ENCODE data around the gene NR0B2. TPM values are rescaled to one million over a fixed set of nuclear protein-coding genes. Genes with fewer than 3 reads are reported as not detected.
A peak's percentile ranks its signal among the peaks of the same experiment; 100 is the strongest.

NR0B2 gene
- total and polyA plus RNA-seq, 2 of the 13 experiments (the other 11 are each of a cell fraction or from before 2014, with no cell fraction given): 72.5 to 133 TPM

DNA sequence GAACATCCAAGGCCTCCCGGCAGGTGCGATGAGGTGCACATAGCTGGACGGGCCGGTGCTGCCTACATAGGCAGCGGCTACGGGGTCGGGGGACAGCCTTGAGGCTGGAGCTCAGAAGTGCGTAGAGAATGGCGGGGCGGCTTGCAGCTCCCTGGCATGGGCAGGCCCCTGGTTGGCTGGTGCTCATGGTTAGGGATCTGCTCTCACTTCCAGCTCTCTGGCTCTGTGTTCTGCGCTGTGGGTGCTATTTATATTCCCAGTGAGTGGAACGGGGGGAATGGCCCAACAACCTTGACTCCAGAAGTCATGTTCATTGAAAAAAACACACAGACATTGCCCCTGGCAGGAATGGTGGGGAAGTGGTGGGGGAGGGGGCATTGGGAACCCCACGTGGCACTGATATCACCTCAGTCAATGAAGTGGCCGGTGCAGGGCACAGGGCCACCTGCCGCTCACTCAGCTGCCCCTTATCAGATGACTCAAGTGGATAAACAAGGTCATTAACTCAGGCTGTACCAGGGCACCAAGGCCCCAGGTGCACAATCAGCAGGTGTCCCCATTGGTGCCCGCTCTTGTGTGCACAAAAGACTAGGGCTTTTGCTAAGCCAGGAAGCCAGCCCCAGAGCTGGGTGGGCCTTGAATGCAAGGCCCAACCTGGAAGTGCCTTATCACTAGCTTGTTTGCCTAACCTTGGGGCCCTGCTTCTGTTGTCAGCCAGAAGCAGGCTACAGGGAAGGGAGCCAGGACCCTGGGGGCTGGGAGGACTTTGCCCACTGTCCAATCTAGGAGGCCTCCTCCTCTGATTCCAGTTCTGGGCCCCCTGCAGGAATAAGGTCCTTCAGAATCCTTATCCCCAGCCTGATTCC lies at the start of gene NR0B2 (continued):
- TF ChIP-seq SP1 (IDR thresholded peaks at IDR 0.05) (no peak), SP1 (CRISPR knock-in tag; IDR thresholded peaks at IDR 0.05) (peak; percentile 14), ZNF678 (CRISPR knock-in tag; IDR thresholded peaks at IDR 0.05) (peak; percentile 59; the same call in 1 of the 2 replicates), HNRNPLL (IDR thresholded peaks at IDR 0.05; ENCODE audit: low read depth, low read length, poor library complexity, severe bottlenecking) (peak; percentile 72), GFI1 (CRISPR knock-in tag; IDR thresholded peaks at IDR 0.05; ENCODE audit: borderline replicate concordance) (peak; percentile 93), ATF7-NPFF (CRISPR knock-in tag; IDR thresholded peaks at IDR 0.05; ENCODE audit: low read depth) (no peak; the same call in 1 of the 2 replicates), RFX1 (IDR thresholded peaks at IDR 0.05) (no peak), YEATS4 (CRISPR knock-in tag; IDR thresholded peaks at IDR 0.05; ENCODE audit: borderline replicate concordance) (peak; percentile 88), SIN3B (IDR thresholded peaks at IDR 0.05; ENCODE audit: low read length) (no peak; the same call in 1 of the 2 replicates), KAT7 (CRISPR knock-in tag; IDR thresholded peaks at IDR 0.05; ENCODE audit: borderline replicate concordance) (peak; percentile 72), ZNF260 (CRISPR knock-in tag; IDR thresholded peaks at IDR 0.05; ENCODE audit: borderline replicate concordance, low read depth) (no peak), ZNF547 (CRISPR knock-in tag; IDR thresholded peaks at IDR 0.05) (0 out of 2 replicates have a peak, but pooled peaks have one; percentile 52), HIC2 (CRISPR knock-in tag; IDR thresholded peaks at IDR 0.05; ENCODE audit: low read depth) (peak; percentile 100), ZNF567 (CRISPR knock-in tag; IDR thresholded peaks at IDR 0.05; ENCODE audit: borderline replicate concordance) (no peak), ARNTL (CRISPR knock-in tag; IDR thresholded peaks at IDR 0.05) (peak; percentile 98), JUN (CRISPR knock-in tag; IDR thresholded peaks at IDR 0.05) (peak; percentile 95), ZNF331 (CRISPR knock-in tag; IDR thresholded peaks at IDR 0.05) (peak; percentile 89), EZH2 (conservative IDR thresholded peaks at IDR 0.05; ENCODE audit: low read depth, low read length) (no peak), ZFP36 (IDR thresholded peaks at IDR 0.05; ENCODE audit: borderline replicate concordance, low read depth, low read length, partially characterized antibody) (no peak), BRD4 (CRISPR knock-in tag; IDR thresholded peaks at IDR 0.05) (peak; percentile 79; the same call in 1 of the 2 replicates)
- TF ChIP-seq, protein P1, sequence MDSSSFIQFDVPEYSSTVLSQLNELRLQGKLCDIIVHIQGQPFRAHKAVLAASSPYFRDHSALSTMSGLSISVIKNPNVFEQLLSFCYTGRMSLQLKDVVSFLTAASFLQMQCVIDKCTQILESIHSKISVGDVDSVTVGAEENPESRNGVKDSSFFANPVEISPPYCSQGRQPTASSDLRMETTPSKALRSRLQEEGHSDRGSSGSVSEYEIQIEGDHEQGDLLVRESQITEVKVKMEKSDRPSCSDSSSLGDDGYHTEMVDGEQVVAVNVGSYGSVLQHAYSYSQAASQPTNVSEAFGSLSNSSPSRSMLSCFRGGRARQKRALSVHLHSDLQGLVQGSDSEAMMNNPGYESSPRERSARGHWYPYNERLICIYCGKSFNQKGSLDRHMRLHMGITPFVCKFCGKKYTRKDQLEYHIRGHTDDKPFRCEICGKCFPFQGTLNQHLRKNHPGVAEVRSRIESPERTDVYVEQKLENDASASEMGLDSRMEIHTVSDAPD (CRISPR knock-in tag; IDR thresholded peaks at IDR 0.05): peak; percentile 88; the same call in 1 of the 2 replicates
- TF ChIP-seq, protein P2, sequence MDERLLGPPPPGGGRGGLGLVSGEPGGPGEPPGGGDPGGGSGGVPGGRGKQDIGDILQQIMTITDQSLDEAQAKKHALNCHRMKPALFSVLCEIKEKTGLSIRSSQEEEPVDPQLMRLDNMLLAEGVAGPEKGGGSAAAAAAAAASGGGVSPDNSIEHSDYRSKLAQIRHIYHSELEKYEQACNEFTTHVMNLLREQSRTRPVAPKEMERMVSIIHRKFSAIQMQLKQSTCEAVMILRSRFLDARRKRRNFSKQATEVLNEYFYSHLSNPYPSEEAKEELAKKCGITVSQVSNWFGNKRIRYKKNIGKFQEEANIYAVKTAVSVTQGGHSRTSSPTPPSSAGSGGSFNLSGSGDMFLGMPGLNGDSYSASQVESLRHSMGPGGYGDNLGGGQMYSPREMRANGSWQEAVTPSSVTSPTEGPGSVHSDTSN (CRISPR knock-in tag; IDR thresholded peaks at IDR 0.05): peak; percentile 55; the same call in 1 of the 2 replicates
- TF ChIP-seq, protein P3, sequence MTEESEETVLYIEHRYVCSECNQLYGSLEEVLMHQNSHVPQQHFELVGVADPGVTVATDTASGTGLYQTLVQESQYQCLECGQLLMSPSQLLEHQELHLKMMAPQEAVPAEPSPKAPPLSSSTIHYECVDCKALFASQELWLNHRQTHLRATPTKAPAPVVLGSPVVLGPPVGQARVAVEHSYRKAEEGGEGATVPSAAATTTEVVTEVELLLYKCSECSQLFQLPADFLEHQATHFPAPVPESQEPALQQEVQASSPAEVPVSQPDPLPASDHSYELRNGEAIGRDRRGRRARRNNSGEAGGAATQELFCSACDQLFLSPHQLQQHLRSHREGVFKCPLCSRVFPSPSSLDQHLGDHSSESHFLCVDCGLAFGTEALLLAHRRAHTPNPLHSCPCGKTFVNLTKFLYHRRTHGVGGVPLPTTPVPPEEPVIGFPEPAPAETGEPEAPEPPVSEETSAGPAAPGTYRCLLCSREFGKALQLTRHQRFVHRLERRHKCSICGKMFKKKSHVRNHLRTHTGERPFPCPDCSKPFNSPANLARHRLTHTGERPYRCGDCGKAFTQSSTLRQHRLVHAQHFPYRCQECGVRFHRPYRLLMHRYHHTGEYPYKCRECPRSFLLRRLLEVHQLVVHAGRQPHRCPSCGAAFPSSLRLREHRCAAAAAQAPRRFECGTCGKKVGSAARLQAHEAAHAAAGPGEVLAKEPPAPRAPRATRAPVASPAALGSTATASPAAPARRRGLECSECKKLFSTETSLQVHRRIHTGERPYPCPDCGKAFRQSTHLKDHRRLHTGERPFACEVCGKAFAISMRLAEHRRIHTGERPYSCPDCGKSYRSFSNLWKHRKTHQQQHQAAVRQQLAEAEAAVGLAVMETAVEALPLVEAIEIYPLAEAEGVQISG (CRISPR knock-in tag; IDR thresholded peaks at IDR 0.05): peak; percentile 88

All from HepG2 (cell line).